Stimulated activated naive CD8-positive, alpha-beta T cell treated with anti-CD3 and anti-CD28 coated beads, Interleukin-15, Interleukin-2, amounts not matched to agents 100 U/mL and 50 U/mL, for 24 hours (primary cell): Measurements from ENCODE around the gene CTDSP2.
"Not testable (repeated sequence)": the region's sequence is repeated elsewhere in the genome, so short reads cannot be mapped to it uniquely, and the experiment has no call there.

ENCODE experiments used
- ATAC-seq: fragments of 150-1000 bp; cut with Tn5 transposase; one replicate; pipeline ENCODE4 v1.10.0; 2021
- DNase-seq: peaks from one replicate; pipeline ENCODE4 v3.0.0; 2021

The CTDSP2 gene

GRCh38 chr12:57881475-57881874, 34.9 kb upstream of the CTDSP2 start:
- ATAC-seq: no peak
- no peak for DNase-seq

- ATAC-seq: not testable (repeated sequence)
These were observed 34.5 kb upstream of the CTDSP2 start for GRCh38 chr12:57881035-57881434.

DNA sequence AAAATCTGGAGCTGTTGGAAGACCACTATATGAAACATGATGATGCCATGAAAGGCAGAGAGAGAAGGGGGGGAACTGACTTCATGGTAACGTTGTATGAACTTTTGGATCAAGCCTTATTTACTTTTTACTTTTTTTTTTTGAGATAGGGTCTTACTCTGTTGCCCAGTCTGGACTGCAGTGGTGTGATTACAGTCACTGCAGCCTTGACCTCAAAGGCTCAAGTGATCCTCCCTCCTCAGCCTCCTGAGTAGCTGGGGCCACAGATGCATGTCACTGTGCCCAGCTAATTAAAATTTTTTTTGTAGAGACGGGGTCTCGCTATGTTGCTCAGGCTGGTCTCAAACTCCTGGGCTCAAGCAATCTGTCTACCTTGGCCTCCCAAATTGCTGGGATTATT, 31.3 kb upstream of the CTDSP2 start:
- DNase-seq (no peak), ATAC-seq (no peak)

More at GRCh38 chr12:57881035-57881434, 34.5 kb upstream of the CTDSP2 start:
- DNase-seq: not testable (repeated sequence)

DNA sequence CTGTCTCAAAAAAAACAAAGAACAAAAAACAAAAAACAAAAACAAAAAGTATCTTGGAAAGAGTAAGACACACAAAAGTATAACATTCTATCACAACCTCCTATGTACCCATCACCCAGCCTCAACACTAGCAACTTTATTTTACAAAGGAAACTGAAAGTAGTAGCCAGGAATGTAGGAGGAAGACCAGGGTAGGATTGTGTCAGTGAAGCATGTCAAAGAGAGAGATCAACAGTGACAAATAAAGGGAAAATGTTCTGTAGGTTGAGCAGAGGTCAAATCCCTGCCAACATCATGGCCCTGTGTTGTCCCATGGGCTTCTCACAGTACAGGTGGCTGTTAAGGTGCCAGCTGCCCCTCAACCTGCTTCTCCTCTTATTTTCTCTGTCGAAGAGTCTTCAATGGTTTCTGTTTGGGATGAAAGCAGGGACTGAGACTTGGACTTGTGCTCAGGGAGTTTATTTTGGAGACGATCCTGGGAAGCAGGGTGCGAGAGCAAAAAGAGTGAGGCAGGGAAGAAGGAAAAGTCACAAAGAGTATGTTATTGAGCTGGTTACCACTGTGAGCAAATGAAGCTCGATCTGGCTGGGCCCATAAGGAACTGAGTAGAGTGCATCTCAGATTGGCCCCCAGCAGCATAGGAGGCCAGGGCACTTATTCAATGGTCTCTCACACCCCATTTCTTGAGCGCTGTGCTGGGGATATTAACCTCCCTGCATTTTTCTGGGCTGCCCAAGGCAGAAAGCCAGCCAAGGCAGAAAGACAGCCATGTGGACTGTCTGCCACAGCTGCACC, 29.4 kb upstream of the CTDSP2 start:
- ATAC-seq (no peak), DNase-seq (no peak)

DNA sequence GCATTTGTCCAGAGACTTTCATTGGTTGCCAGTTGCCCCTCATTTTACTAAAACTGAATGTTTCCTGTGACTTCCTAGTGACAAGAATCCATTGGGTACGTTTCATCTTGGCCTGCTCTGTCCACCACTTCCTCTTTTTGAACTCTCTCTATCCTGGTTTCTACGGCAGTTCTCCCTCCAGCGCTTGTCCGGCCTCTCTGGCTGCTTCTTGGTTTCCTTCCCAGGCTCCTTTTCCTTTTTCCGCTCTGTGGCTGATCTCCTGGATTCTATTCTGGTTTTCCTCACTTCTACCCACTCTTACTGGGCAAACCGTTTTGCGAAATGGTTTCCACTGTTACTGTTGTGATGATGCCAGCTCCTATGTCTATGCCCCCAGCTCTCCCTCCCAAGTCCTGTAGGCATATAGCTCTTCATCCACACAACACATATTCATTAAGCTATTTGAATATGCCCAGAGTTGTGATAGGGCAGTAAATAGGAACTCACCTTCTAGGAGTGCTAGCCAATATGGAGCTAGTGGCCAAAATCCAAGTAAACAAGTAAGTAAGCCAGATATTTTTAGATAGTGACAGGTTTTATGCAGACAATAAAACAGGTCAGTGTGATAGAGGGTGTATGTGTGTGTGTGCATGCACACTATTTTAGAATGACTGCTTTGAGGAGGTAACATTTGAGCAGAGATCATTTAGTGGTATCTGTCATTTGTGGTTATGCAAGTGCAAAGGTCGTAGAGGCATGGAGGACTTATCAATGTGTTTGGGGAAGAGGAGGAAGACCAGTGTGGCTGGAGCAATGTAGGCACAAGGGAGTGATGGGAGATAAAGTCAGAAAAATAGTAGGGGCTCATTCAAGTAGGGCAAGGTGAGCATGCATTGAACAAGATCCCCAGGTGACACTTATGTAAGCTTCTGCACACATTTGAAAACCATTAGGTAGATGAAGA, 27.9 kb upstream of the CTDSP2 start:
- ATAC-seq (no peak), DNase-seq (no peak)

- DNase-seq (no peak), ATAC-seq (no peak)
These were observed 25.8 kb upstream of the CTDSP2 start for GRCh38 chr12:57872362-57872761.

- DNase-seq: no peak
- ATAC-seq: no peak
These were observed 23.4 kb upstream of the CTDSP2 start for GRCh38 chr12:57869927-57870318.

- DNase-seq: no peak
- no peak for ATAC-seq
These were observed 22.9 kb upstream of the CTDSP2 start for GRCh38 chr12:57869298-57869926.

GRCh38 chr12:57868851-57869268, 22.3 kb upstream of the CTDSP2 start:
- DNase-seq: no peak
- no peak for ATAC-seq

- DNase-seq: no peak
- no peak for ATAC-seq
These were observed 21.7 kb upstream of the CTDSP2 start for GRCh38 chr12:57868221-57868620.

DNA sequence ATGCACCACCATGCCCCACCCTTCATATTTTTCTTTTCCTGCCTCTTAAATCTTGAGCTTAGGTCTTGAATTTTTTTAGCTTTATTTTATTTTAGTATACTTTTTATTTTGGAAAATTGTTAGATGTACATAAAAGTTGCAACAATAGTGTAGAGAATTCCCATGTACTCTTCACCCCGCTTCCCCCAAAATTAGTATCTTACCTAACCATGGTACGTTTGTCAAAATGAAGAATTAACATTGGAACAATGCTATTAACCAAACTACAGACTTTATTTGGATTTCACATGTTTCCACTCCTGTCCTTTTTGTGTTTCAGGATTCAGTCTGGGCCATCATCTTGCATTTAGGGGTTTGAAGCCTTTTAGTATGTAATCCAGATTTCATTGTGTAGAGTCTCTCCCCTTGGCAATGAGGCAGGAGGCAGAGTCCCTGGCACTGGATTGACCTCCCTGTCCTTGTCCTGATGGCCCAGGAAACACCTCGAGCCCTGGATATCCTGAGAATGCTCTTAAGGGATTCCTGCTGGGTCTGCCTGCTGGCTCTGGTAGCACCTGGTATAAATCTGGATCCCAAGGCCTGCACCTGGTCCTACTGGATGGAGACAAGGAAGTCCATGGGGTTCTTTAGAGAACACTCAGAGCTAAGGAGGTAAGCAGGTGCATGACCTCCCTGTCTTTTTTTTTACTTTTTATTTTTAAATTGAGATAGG, 19.9 kb upstream of the CTDSP2 start:
- no peak for DNase-seq
- no peak for ATAC-seq

DNA sequence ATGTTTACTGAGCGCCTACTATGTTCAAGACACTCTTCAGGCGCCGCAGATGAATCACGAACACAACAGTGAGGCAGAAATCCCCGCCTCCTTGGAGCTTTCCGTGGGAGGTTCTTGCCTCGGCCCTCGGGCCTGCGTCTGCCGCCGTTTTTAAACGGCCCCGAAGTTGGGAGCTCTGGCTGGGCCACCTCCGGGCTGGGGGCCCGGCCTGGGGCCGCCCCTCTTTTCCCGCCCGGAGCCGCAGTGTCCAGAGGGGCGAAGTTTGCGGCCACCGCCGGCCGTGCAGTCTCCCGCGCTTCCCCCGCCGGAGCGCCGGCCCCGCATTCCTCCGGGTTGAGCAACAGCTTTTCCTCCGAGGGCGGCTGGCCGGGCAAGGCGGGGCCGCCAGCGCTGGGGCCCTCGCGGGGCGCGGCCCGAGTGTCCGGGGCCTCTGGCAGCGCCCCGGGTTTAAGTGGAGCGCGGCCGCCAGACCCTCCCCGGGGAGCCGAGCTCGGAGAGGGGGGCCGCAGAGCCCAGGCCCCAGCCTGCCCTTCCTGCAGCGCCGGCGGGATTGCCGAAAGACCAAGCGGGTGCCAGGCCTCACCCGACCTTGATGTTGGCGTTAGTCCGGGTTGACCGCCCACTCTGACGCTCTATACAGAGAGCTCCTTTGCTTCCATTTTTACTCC, 18.7 kb upstream of the CTDSP2 start:
- DNase-seq: peak; percentile 69
- peak; percentile 91 for ATAC-seq

GRCh38 chr12:57864442-57865083, 18.0 kb upstream of the CTDSP2 start:
- DNase-seq (no peak), ATAC-seq (no peak)

- DNase-seq (no peak), ATAC-seq (no peak)
These were observed 17.1 kb upstream of the CTDSP2 start for GRCh38 chr12:57863676-57864075.

DNA sequence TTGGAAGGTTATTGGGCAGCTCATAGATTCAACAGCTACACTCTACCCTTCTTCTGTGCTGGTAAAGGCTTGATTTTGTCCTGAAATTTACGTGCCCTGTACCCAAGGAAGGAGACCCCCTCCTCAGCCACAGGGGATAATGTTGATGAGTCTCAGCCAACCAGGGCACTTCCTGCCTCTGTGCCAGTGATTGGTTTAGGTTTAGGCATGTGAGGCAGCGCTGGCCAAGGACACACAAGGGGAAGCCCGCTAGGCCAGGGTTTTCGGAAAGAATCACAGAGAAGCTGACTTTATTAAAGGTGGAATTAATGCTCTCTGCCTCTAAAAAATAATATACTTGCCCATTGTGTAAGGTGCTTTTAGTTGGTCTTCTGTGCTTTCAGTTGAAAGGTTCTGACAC, 15.4 kb upstream of the CTDSP2 start:
- DNase-seq: no peak
- ATAC-seq: no peak

DNA sequence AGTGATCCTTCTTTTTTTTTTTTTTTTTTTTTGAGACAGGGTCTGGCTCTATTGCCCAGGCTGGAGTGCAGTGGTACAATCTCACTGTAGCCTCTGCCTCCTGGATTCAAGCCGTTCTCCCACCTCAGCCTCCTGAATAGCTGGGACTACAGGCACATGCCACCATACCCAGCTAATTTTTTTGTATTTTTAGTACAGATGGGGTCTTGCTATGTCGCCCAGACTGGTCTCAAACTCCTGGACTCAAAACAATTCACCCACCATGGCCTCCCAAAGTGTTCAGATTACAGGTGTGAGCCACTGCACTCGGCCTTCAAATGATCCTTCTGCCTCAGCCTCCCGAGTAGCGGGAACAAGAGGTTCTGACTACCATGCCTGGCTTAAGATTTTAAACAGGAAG, 14.4 kb upstream of the CTDSP2 start:
- not testable (repeated sequence) for ATAC-seq, DNase-seq

DNA sequence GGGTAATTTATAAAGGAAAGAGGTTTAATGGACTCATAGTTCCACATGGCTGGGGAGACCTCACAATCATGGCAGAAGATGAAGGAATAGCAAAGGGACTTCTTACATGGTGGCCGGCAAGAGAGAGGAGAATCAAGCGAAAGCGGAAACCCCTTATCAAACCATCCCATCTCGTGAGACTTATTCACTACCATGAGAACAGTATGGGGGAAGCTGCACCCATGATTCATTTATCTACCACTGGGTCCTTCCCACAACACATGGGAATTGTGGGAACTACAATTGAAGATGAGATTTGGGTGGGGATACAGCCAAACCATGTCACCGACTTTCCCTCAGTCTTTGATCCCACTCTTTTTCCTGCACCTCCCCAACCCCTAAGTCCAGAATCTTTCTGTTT, 12.6 kb upstream of the CTDSP2 start:
- no peak for ATAC-seq
- DNase-seq: no peak

DNA sequence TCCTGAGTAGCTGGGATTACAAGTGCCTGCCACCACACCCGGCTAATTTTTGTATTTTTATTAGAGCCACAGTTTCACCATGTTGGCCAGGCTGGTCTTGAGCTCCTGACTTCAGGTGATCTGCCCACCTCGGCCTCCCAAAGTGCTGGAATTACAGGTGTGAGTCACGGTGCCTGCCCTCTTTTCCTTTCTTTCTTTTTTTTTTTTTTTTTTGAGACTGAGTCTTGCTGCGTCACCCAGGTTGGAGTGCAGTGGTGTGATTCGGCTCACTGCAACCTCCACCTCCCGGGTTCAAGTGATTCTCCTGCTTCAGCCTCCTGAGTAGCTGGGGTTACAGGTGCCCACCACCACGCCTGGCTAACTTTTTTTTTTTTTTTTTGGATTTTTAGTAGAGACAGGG, 11.6 kb upstream of the CTDSP2 start:
- DNase-seq, ATAC-seq: not testable (repeated sequence)

- ATAC-seq: no peak
- DNase-seq: no peak
These were observed 8.4 kb upstream of the CTDSP2 start for GRCh38 chr12:57854965-57855364.

DNA sequence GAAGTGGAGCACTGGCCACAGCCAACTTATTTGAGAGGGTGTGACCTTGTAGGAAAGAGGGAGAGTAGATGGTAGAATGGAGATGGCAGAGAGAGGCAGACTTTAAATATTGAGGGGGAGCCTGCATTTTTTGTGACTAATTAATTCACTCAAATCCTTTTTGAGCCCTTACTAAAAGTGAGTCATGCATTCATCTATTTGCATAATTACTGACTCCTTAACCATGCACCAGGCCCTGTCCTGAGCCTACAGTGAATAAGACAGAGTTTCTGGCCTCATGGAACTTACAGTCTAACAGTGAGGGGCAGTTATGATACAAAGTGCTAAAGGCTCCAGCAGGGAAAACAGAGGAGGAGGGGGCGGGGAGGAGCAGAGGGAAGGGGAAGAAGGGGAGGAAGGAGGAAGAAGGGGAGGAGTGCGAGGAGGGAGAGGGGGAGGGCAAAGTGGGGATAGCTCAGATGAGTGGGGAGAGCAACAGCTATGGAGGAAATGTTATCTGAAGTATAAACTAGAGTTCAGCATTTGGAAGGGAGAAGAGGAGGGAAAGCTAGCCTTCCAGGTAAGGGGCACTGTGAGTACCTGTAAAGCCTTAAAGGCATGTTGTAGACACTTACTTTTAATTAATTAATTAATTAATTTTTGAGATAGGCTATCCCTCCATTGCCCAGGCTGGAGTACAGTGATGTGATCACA, 7.5 kb upstream of the CTDSP2 start:
- ATAC-seq (peak; percentile 22), DNase-seq (no peak)
